ENCODE results near the gene BBS12. TPM values are rescaled to one million over a fixed set of nuclear protein-coding genes. Genes with fewer than 3 reads are reported as not detected.
A peak's percentile ranks its signal among the peaks of the same experiment; 100 is the strongest.

The BBS12 gene
- total and polyA plus RNA-seq, 2 experiments from 2014 or later = 2.3 to 2.6 TPM

- Histone ChIP-seq H4K20me1 (replicated peaks; ENCODE audit: insufficient read depth) (no peaks in the 10 kb centered on the region), H3K9me2 (ENCODE audit: insufficient read depth) (0 out of 2 replicates have a peak, but pooled peaks cover 8% of the 10 kb centered on the region), H3K4me1 (ENCODE audit: insufficient read depth) (peaks cover 5% of the 10 kb centered on the region), H3K4me2 (no peak overlapping the region), H3K27ac (ENCODE audit: low read depth) (no peak overlapping the region), H3K4me3 (no peak overlapping the region), H3K79me2 (replicated peaks; ENCODE audit: insufficient read depth) (no peaks in the 10 kb centered on the region), H2AFZ (peak overlapping the region; percentile 18; the same call in 1 of the 2 replicates), H3K36me3 (ENCODE audit: insufficient read depth) (no peaks in the 10 kb centered on the region), H3K27me3 (ENCODE audit: insufficient read depth) (no peaks in the 10 kb centered on the region), H3F3A (replicated peaks; ENCODE audit: low read depth) (0 out of 2 replicates have a peak, but pooled peaks cover 4% of the 10 kb centered on the region)
- ATAC-seq (no peak), DNase-seq (ENCODE audit: low spot score) (no peak)
- H3K4me1 Mint-ChIP-seq = peaks cover 5% of the 10 kb centered on the region; the same call in 2 of the 3 replicates
- H3K4me3 Mint-ChIP-seq = no peak overlapping the region
- H3K36me3 Mint-ChIP-seq (ENCODE audit: low read depth) = no peaks in the 10 kb centered on the region
- H3K27me3 Mint-ChIP-seq (ENCODE audit: insufficient read depth, low read depth, poor library complexity) = peaks cover 7% of the 10 kb centered on the region
- TF ChIP-seq NANOG (IDR thresholded peaks at IDR 0.05; ENCODE audit: borderline replicate concordance) (no peak), JUNB (IDR thresholded peaks at IDR 0.05; ENCODE audit: unreplicated experiment) (no peak), ZNF462 (CRISPR knock-in tag; IDR thresholded peaks at IDR 0.05) (no peak), ETS1 (IDR thresholded peaks at IDR 0.05) (no peak), CTCF (conservative IDR thresholded peaks at IDR 0.05; ENCODE audit: low read depth in 2 of 2) (no peak), STAT1 (IDR thresholded peaks at IDR 0.05; ENCODE audit: unreplicated experiment) (no peak)
- no peak overlapping the region for H3K27ac Mint-ChIP-seq
- no peaks in the 10 kb centered on the region for H3K9me3 Mint-ChIP-seq
Observed at GRCh38 chr4:122701965-122702364, 30.5 kb upstream of the BBS12 start.
